ENCODE measurements around the gene MCTP2.

DNA sequence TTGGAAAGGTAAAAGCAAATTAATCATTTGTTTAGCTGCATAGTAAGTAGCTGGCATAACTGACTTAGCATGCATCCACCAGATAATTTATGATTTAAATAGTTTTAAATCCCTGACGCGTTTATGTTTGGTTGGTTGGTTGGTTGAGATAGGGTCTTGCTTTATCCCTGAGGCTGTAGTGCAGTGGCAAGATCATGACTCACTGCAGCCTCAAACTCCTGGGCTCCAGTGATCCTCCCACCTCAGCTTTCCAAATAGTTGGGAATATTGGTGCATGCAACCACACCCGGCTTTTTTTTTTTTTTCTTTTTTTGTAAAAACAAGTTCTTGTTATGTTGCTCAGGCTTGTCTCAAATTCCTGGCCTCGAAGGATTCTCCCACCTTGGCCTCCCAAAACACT lies 263.4 kb downstream of the MCTP2 start:
- no peak for TF ChIP-seq POLR2AphosphoS5 (IDR thresholded peaks at IDR 0.05)
- TF ChIP-seq POLR2A (IDR thresholded peaks at IDR 0.05): no peak
- TF ChIP-seq, protein P1, sequence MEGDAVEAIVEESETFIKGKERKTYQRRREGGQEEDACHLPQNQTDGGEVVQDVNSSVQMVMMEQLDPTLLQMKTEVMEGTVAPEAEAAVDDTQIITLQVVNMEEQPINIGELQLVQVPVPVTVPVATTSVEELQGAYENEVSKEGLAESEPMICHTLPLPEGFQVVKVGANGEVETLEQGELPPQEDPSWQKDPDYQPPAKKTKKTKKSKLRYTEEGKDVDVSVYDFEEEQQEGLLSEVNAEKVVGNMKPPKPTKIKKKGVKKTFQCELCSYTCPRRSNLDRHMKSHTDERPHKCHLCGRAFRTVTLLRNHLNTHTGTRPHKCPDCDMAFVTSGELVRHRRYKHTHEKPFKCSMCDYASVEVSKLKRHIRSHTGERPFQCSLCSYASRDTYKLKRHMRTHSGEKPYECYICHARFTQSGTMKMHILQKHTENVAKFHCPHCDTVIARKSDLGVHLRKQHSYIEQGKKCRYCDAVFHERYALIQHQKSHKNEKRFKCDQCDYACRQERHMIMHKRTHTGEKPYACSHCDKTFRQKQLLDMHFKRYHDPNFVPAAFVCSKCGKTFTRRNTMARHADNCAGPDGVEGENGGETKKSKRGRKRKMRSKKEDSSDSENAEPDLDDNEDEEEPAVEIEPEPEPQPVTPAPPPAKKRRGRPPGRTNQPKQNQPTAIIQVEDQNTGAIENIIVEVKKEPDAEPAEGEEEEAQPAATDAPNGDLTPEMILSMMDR (IDR thresholded peaks at IDR 0.05 in 8 of 11, conservative IDR thresholded peaks at IDR 0.05 in 3 of 11): no peak

All from spleen (tissue), 7 donors.